Inflammatory macrophage (primary cell): ENCODE data around the gene OR52A5.
A peak's percentile ranks its signal among the peaks of the same experiment; 100 is the strongest.
"Not testable (repeated sequence)": the region's sequence is repeated elsewhere in the genome, so short reads cannot be mapped to it uniquely, and the experiment has no call there.

ENCODE experiments used
- DNase-seq, 2 donors: peaks; one replicate each; pipeline ENCODE4 v3.0.0-alpha.2; 2020 to 2022
- total RNA-seq, 18 experiments: gene quantifications; one replicate each; lab custom pipeline; 2026; ENCODE audit warnings: mixed read lengths in 6 of 18, inconsistent platforms in 2 of 18; lab: John Stamatoyannopoulos, UW

OR52A5 gene
- total RNA-seq, result 0 to 0.13 (median 0) reads per million in 18 experiments

GRCh38 chr11:5137996-5138395 is at the start of gene OR52A5:
OR52A5 (minus strand) TSS chr11:5138356; CDS start chr11:5132642, 5,714 bp downstream.
- DNase-seq, result no peak

DNA sequence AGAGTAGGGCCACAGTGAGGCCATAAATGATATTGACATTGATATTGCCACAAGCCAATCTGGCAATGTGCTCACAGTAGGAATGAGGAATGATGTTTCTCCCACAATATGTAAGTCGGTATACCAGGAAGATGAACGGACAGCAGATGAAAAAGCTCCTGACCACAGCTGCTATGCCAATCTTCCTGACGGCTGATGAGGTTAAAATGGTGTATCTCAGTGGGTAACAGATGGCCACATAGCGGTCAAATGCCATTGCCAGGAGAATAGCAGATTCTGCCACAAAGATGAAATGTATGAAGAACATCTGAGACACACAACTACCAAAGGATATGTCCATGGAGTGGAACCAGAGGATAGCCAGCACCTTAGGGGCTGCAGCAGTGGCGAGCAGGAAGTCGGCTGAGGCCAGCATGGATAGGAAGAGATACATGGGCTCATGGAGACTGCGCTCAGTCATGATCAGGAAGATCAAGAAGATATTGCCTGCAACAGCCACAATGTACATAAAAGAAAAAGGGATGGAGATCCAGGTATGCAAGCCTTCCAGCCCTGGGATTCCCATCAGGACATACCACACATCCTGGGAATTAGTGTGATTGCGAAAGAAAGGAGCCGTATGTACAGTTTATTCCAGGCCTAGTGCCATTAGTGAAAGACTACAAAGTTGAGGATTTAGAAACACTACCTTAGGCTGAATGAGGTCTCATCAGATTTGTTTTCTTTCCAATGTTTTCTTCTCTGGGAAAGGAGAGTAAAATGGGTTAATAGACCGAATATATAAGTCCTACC is 40.1 kb upstream of the OR52A5 start:
- DNase-seq, result no peak

- no peak for DNase-seq
Observed at GRCh38 chr11:5174934-5175333, 36.8 kb upstream of the OR52A5 start.

DNA sequence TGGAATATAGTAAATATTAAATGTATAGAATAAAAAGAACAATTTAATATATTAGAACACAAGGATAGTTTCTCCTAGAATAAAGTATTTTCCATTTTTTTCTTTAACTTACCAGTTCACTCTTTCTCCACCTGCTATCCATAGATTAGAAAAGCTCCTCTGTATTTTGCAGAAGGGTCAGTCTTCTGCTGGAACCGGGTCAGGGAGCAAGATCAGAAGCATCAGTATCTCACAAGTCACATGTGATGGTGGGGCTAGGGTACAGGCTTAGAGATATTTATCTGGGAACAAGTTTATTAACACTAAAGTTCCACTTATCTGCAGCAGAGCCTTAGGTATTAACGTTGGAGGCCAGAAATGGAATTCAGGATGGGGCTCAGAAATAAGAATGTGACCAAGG is 33.7 kb upstream of the OR52A5 start:
- DNase-seq, result no peak

DNA sequence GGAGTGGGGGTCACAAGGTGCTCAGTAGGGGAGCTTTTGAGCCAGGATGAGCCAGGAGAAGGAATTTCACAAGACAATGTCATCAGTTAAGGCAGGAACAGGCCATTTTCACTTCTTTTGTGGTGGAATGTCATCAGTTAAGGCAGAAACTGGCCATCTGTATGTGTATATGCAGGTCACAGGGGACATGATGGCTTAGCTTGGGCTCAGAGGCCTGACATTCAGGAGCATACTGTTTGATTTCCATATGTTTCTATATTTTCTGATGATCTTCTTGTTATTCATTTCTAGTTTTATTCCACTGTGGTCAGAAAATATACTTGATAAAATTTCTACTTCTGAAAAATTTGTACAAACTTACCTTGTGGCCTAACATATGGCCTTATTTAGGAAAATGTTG is 27.7 kb upstream of the OR52A5 start:
- not testable (repeated sequence) for DNase-seq

GRCh38 chr11:5164807-5165206 is 26.7 kb upstream of the OR52A5 start:
- DNase-seq, result not testable (repeated sequence)

DNA sequence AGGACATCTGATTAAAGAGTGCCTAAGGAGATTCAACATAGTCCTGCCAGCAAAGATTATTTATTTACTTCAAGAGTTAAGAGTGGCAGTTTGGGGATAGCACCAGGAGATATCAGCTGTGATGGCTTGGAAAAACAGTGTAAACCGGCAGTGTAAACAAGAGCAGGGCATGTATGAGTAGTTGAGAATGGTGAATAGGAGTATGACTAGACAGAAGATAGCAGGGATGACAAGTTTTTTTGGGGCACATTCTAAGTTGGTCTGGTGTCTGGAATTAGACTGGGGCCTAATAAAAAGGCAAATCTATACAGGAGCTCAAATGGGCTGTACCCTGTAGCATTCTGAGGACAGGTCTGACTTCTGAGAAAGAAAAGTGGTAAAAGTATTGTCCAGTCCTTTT is 22.9 kb upstream of the OR52A5 start:
- not testable (repeated sequence) for DNase-seq

GRCh38 chr11:5160217-5160616 is 22.1 kb upstream of the OR52A5 start:
- DNase-seq, result not testable (repeated sequence)

GRCh38 chr11:5159806-5160205 is 21.6 kb upstream of the OR52A5 start:
- DNase-seq, result no peak

DNA sequence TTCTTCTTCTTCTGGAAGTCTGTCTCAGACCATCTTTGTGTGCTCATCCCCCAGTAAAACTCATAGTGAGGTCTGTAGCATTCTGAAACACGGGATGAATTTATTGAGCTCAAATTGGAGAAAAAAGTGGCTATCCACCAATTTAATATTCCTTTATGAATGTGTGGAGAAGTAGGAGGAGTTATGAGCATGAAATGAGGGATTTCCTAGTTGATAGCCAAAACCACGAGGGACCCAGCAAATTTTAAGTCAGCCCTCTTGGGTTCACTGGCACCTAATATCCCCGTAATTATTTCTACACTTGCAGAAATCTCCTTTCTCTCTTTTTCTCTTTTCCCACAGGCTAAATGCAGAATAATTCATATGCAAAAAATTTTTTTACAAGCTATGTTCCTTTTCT is 16.5 kb upstream of the OR52A5 start, which contains the start of gene OR52A1:
Gene OR52A1 (minus strand): TSS at position 101 of the 400 bp plus-strand sequence. CDS start 2,388 bp downstream, outside the sequence.
- DNase-seq, result no peak

DNA sequence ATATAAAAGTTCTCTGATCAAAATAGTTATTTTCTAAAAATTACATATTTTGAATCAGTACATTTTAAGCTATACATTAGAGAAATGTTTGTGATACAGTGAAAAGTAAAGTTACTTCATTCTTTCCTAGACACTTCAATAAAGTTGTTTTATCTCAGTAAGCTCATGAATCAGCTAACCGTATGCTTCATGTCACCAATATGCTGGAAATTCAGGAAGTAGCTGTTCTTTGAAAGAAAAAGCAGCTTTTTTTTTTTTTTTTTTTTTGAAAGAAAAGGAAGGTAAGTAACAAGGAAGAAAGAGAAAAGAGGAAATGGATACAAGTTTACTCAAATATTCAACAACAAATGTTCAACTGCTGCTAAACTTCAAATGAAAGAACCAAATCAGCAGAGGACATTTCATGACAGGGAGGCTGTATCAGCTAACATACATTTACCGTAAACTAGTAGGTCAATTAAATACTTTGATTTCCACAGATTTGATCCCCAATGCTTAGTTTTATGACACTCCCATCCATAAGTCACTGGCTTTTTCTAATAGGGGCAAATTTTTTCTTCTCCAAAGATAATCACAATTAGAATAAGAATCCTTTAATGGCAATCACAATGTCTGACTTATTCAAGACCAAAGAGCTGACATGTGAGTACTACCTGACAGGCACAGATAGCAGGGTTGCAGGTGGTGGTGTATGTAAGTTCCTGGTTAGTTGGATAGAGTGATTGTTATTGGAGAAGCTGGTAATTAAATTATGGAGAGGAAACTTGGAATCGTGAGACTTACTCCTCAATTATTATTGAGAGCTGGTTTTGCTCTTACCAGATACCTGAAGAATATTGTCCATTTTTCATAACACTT is 15.6 kb upstream of the OR52A5 start:
- no peak for DNase-seq

- no peak for DNase-seq
Observed at GRCh38 chr11:5151713-5152153, 13.6 kb upstream of the OR52A5 start.

DNA sequence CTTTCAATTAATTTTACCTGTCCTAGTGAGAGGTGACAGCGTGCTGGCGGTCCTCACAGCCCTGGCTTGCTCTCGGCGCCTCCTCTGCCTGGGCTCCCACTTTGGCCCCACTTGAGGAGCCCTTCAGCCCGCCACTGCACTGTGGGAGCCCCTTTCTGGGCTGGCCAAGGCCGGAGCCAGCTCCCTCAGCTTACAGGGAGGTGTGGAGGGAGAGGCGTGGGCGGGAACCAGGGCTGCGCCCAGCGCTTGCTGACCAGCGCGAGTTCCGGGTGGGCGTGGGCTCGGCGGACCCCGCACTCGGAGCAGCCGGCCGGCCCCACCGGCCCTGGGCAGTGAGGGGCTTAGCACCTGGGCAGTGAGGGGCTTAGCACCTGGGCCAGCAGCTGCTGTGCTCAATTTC is 6.0 kb upstream of the OR52A5 start:
- DNase-seq, result not testable (repeated sequence)

- DNase-seq, result no peak
Observed at GRCh38 chr11:5137014-5137413, 1.1 kb downstream of the OR52A5 start.

GRCh38 chr11:5136261-5136660 is 1.9 kb downstream of the OR52A5 start:
- DNase-seq, result no peak

DNA sequence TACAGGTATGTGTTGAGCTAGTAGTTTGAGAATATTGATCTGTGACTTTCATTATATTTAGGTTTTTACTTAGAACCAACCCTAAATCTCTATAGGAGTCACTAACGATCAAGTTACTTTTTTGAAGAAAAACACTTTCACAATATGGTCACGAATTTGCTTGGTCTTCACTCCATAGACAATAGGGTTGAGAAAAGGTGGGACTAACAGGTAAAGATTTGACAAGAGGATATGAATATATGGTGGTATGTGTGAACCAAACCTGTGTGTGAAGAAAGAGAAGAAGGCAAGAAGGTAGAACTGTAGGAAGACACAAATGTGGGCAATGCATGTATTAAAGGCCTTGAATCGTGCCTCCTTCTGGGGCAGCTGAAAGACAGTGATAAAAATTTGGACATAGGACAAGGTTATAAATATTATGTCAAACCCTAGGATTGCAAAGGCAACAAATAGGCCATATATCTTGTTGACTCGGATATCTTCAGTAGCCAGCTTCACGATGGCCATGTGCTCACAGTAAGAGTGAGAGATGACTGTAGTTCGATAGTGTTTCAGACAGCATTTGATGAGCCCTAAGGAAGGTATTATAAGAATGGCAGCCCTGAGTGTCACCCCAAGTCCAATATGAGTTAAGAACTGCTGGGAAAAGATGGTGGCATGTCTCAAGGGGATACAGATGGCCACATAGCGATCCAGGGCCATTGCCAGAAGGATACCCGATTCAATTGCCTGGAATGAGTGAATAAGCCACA is 6.4 kb downstream of the OR52A5 start:
- DNase-seq, result no peak

GRCh38 chr11:5129457-5129877 is 8.7 kb downstream of the OR52A5 start:
- no peak for DNase-seq

DNA sequence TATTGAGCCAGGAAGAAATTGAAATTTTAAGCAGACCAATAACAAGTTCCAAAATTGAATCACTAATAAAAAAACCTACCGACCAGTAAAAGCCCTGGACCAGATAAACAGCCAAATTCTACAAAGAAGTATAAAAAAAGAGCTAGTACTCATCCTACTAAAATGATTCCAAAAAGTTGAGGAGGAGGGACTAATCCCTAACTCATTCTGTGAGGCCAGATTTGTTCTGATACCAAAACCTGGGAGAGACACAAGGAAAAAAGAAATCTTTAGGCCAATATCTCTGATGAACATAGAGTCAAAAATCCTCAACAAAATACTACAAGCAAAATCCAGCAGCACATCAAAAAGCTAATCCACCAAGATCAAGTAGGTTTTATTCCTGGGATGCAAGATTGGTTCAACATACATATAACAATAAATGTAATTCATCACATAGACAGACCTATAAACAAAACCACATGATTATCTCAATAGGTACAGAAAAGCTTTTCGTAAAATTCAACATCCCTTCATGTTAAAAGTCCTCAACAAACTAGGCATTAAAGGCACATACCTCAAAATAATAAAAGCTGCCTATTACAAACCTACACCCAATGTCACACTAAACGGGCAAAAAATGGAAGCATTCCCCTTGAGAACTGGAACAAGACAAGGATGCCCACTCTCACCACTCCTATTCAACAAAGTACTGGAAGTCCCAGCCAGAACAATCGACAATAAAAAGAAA is 13.1 kb downstream of the OR52A5 start:
- DNase-seq, result no peak

DNA sequence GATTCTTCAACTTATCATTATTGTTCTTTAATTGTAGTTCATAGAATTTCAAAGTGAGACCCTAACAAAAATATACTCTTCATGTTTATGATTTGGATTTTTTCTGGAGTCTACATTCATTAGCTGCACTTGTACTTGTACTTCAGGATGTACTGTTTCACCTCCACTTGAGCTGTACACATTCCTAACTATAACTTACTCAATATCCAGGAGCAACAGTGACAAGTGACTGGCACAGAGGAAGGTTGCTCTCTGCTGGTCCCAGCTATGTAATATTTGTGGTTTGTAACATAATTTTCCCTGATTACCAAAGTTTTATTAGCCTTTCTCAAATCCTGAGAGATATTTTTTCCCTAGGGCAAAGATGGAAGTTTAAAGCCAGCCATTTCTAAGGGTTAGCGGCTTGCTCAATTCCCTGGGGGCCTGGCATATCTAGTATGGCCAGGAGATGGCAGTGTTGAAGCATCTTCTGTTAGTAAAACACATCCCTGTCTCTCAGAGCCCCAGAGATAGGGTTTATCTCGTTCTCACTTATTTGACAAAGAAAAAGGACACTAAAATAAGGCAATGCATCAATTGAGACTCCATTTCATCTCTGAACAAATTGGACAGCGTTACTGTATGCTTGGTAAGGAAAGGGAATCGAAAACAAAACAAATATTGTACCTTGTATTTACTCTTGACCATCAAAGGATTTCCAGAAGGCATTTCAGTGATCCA is 14.2 kb downstream of the OR52A5 start:
- peak; percentile 72 to 76 for DNase-seq

DNA sequence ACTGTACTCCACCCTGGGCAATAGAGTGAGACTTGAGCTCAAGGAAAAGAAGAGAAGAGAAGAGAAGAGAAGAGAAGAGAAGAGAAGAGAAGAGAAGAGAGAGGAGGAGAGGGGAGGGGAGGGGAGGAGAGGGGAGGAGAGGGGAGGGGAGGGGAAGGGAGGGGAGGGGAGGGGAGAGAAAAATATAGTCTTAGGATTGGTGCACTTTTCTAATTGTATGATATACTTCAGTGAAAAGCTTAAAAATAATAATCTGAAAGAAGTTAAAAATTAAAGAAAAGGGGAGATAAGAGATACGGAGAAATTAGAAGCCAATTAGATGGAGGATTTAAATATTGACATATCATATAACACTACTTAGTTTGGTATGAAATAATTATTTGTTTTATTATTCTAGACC is 19.3 kb downstream of the OR52A5 start:
- no peak for DNase-seq

DNA sequence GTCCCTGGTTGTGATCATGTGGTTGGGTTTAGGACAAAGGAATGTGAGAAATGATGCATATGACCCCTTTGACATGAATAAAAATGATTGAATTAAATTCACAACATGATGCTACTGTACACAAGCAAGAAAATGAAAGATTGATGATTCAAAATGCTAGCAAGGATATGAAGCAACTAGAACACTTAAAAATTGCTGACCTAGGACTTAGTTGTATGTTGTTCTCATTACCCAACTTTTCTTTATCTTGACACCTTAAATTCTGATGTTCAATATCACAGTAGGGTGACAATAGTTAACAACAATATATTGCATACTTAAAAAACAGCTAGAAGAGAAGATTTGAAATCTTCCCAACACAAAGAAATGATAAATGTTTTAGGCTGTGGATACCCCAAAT is 20.6 kb downstream of the OR52A5 start:
- no peak for DNase-seq
